Measurements from ENCODE around the gene RBP3.

- TF ChIP-seq, protein P1, sequence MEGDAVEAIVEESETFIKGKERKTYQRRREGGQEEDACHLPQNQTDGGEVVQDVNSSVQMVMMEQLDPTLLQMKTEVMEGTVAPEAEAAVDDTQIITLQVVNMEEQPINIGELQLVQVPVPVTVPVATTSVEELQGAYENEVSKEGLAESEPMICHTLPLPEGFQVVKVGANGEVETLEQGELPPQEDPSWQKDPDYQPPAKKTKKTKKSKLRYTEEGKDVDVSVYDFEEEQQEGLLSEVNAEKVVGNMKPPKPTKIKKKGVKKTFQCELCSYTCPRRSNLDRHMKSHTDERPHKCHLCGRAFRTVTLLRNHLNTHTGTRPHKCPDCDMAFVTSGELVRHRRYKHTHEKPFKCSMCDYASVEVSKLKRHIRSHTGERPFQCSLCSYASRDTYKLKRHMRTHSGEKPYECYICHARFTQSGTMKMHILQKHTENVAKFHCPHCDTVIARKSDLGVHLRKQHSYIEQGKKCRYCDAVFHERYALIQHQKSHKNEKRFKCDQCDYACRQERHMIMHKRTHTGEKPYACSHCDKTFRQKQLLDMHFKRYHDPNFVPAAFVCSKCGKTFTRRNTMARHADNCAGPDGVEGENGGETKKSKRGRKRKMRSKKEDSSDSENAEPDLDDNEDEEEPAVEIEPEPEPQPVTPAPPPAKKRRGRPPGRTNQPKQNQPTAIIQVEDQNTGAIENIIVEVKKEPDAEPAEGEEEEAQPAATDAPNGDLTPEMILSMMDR (IDR thresholded peaks at IDR 0.05): no peak
- no peak for TF ChIP-seq EZH2 (IDR thresholded peaks at IDR 0.05)
Observed at GRCh38 chr10:47331954-47332353, 16.2 kb upstream of the RBP3 start.
